ENCODE data around the gene TMEM207.

Gene TMEM207

DNA sequence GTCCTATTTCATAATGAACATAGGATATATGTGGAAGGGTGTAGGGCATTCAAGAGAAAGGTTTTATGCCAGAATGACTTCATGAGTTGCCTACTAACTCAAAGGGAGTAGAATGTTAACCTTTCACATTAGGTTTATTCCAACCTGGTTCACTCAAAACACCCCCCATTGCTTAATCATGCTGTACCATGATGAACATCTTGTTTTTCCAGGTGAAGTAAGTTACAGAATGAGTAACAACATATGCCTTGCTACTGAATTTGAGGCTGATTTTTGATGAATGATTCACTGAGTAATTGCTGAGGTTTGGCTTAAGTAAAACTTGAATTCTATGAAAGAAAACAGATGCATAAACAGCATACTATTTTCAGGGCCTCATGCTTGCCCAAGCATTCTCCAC is 67.6 kb downstream of the TMEM207 start:
- no peak for DNase-seq

DNA sequence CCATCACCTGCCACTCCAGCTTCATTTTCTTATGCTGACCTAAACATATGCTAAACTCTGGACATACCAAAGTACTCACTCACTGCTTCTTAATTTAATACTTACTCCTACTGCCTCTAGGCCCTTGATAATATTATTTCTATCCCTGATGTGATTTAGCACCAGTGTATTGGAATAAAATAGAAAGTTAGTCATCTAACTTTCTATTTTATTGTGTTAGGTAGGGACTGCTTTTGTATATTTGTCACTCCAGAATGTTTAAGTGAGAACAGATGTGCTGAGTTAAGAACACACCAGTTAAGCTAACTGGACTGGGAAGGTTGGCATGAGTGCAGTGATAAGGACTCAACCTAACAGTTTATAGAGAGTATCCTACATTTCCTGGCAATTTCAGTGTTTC is 68.3 kb downstream of the TMEM207 start:
- DNase-seq = no peak

DNA sequence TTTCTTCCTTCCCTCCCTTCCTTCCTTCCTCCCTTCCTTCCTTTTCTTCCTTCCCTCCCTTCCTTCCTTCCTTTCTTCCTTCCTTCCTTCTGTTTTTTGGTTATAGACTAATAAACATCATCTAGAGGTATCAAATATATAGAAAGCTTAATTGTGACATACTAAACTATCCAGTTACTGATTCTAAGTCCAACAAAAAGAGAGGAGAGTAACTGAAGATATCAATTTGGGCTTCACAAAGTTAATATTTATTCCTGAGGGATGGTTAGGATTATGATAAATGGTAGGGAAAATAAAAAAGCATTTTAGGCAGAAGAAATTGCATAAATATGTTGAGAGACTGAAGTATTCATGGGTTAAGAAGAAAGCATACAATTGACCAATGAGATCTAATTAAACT is 69.5 kb downstream of the TMEM207 start:
- DNase-seq = no peak

Measured in CD4-positive, alpha-beta T cell treated with Interleukin-6 for 4 hours (primary cell).